ENCODE data around the gene COL12A1. TPM values are rescaled to one million over a fixed set of nuclear protein-coding genes. Genes with fewer than 3 reads are reported as not detected.

COL12A1 gene
- total RNA-seq, 3 donors from 2014 or later (not counting 1 experiment from before 2014, with no cell fraction given), result 0.25 TPM; not detected in 2

GRCh38 chr6:75213112-75213511 is 7.3 kb upstream of the COL12A1 start:
- WGBS (ENCODE audit: insufficient coverage), result 0% methylated on average over 1 of the region's 1 CpG

GRCh38 chr6:75211920-75212590 is 6.2 kb upstream of the COL12A1 start:
- 59% methylated on average over 2 of the region's 3 CpGs for WGBS (ENCODE audit: insufficient coverage)
- Histone ChIP-seq H3K9me3 (ENCODE audit: control insufficient read depth, insufficient read depth, low read length) (no peaks in the 10 kb centered on the region), H3K36me3 (ENCODE audit: control insufficient read depth, insufficient read depth, low read length) (no peaks in the 10 kb centered on the region), H3K27me3 (ENCODE audit: control insufficient read depth, insufficient read depth, low read length) (peaks cover 18% of the 10 kb centered on the region), H3K4me3 (ENCODE audit: low read length) (no peak overlapping the region), H3K27ac (ENCODE audit: low read length) (no peak overlapping the region), H3K4me1 (ENCODE audit: control insufficient read depth, insufficient read depth, low read length) (peaks cover 21% of the 10 kb centered on the region)
- Mint-ChIP-seq H3K9me3 (no peaks in the 10 kb centered on the region), H3K27ac (no peak overlapping the region), H3K36me3 (no peaks in the 10 kb centered on the region), H3K4me3 (no peak overlapping the region), H3K4me1 (peaks cover 21 to 22% of the 10 kb centered on the region in 2 donors), H3K27me3 (ENCODE audit: low read depth in 2 of 2) (peaks cover 41 to 63% of the 10 kb centered on the region in 2 donors)
- DNase-seq (no peak), ATAC-seq (no peak)
- intact Hi-C loops (cut with micrococcal nuclease), result loop anchor here (1.0 kb wide), 1 partner anchor 1473 kb away; no protein-coding TSS in a partner anchor
- TF ChIP-seq CTCF (IDR thresholded peaks at IDR 0.05), result no peak

More at GRCh38 chr6:75213112-75213511, 7.3 kb upstream of the COL12A1 start:
- Histone ChIP-seq H3K36me3 (ENCODE audit: control insufficient read depth, insufficient read depth, low read length) (no peaks in the 10 kb centered on the region), H3K4me3 (ENCODE audit: low read length) (no peak overlapping the region), H3K9me3 (ENCODE audit: control insufficient read depth, insufficient read depth, low read length) (no peaks in the 10 kb centered on the region), H3K27me3 (ENCODE audit: control insufficient read depth, insufficient read depth, low read length) (peaks cover 13% of the 10 kb centered on the region), H3K4me1 (ENCODE audit: control insufficient read depth, insufficient read depth, low read length) (peaks cover 11% of the 10 kb centered on the region), H3K27ac (ENCODE audit: low read length) (no peak overlapping the region)
- no peak for TF ChIP-seq CTCF (IDR thresholded peaks at IDR 0.05)
- no peak overlapping the region for H3K27ac Mint-ChIP-seq
- no peaks in the 10 kb centered on the region for H3K9me3 Mint-ChIP-seq
- H3K27me3 Mint-ChIP-seq (ENCODE audit: low read depth in 2 of 2), result peaks cover 34 to 63% of the 10 kb centered on the region in 2 donors
- no peaks in the 10 kb centered on the region for H3K36me3 Mint-ChIP-seq
- no peak overlapping the region for H3K4me3 Mint-ChIP-seq
- H3K4me1 Mint-ChIP-seq, result peaks cover 11 to 12% of the 10 kb centered on the region in 2 donors
- intact Hi-C loops (cut with micrococcal nuclease), result no loop called here
- DNase-seq, result no peak
- no peak for ATAC-seq

GRCh38 chr6:75210885-75211739 is 5.3 kb upstream of the COL12A1 start:
- H3K9me3 ChIP-seq (ENCODE audit: control insufficient read depth, insufficient read depth, low read length), result no peaks in the 10 kb centered on the region
- peak; percentile 90 for TF ChIP-seq CTCF (IDR thresholded peaks at IDR 0.05)
- Mint-ChIP-seq H3K9me3 (no peaks in the 10 kb centered on the region), H3K27ac (no peak overlapping the region), H3K36me3 (no peaks in the 10 kb centered on the region), H3K4me1 (peaks cover 30% of the 10 kb centered on the region in 2 donors), H3K27me3 (ENCODE audit: low read depth in 2 of 2) (peaks cover 48 to 65% of the 10 kb centered on the region in 2 donors), H3K4me3 (no peak overlapping the region)
- peaks cover 27% of the 10 kb centered on the region for H3K27me3 ChIP-seq (ENCODE audit: control insufficient read depth, insufficient read depth, low read length)
- peak in 1 of 2 donors; percentile 83 for DNase-seq
- H3K4me3 ChIP-seq (ENCODE audit: low read length), result no peak overlapping the region
- H3K27ac ChIP-seq (ENCODE audit: low read length), result no peak overlapping the region
- peak in 1 of 3 donors; percentile 32 for ATAC-seq
- intact Hi-C loops (cut with micrococcal nuclease), result loop anchor here (1.0 kb wide), 1 partner anchor 1472 kb away; no protein-coding TSS in a partner anchor
- peaks cover 29% of the 10 kb centered on the region for H3K4me1 ChIP-seq (ENCODE audit: control insufficient read depth, insufficient read depth, low read length)
- WGBS (ENCODE audit: insufficient coverage), result 50% methylated on average over 5 of the region's 10 CpGs
- H3K36me3 ChIP-seq (ENCODE audit: control insufficient read depth, insufficient read depth, low read length), result no peaks in the 10 kb centered on the region
